Activated T-cell treated with anti-CD3 and anti-CD28 coated beads, Interleukin-2, amount 50 U/mL, for 4 hours (primary cell): ENCODE data around the gene HNRNPCL1. TPM values are rescaled to one million over a fixed set of nuclear protein-coding genes. Genes with fewer than 3 reads are reported as not detected.

Experiments
- ATAC-seq, 2 donors: fragments of 200-7000 bp; cut with Tn5 transposase; one replicate each; pipeline ENCODE4 v1.10.0; 2021
- DNase-seq: peaks from one replicate; pipeline ENCODE4 v3.0.0-alpha.2; 2020
- H3K27me3 Mint-ChIP-seq: one replicate; pipeline ENCODE4 v1.8.0; 2021; ENCODE audit warnings: low read depth, mixed read lengths
- H3K36me3 Mint-ChIP-seq: one replicate; pipeline ENCODE4 v1.8.0; 2022; ENCODE audit warnings: mixed read lengths; ENCODE audit not compliant: insufficient read depth
- H3K4me1 Mint-ChIP-seq: one replicate; pipeline ENCODE4 v1.8.0; 2021; ENCODE audit warnings: low read depth, mixed read lengths
- H3K4me3 Mint-ChIP-seq: one replicate; pipeline ENCODE4 v1.8.0; 2021; ENCODE audit warnings: mild to moderate bottlenecking, moderate library complexity, mixed read lengths
- H3K9me3 Mint-ChIP-seq: one replicate; pipeline ENCODE4 v1.8.0; 2021; ENCODE audit warnings: mixed read lengths
- total RNA-seq, 3 donors: library from RNA; stranded (reverse); gene quantifications; one replicate each; pipeline ENCODE4 v1.2.1, GENCODE V29; 2021

The HNRNPCL1 gene
- total RNA-seq, 3 donors from 2014 or later, result not detected

DNA sequence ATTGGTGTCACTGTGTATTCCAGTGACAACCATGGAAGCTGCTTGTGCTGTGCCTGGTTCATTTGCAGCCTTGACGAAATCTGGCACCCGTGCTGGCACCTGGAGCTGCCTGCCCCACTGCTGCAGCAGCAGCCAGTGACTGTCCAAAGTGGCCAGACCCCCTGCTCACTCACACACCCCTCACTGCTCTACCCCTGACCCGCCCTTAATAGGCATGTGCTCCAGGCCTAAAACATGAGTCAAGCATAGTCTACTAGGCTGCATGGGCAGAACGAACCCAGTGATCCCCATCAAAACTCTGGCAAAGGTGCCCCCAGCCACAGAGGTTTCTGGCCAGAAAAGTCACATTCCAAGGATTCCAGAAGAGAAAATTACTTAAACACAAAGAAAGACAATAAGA, 49.6 kb downstream of the HNRNPCL1 start:
- H3K36me3 Mint-ChIP-seq, result no peaks in the 10 kb centered on the region
- peaks cover 2% of the 10 kb centered on the region for H3K27me3 Mint-ChIP-seq
- H3K4me3 Mint-ChIP-seq, result no peak overlapping the region
- H3K4me1 Mint-ChIP-seq, result no peaks in the 10 kb centered on the region
- H3K9me3 Mint-ChIP-seq, result peaks cover 4% of the 10 kb centered on the region
- ATAC-seq (no peak), DNase-seq (no peak)

Other genes with a start within 250 kb of the HNRNPCL1 start
- 10 to 100 TPM; 60.4 to 72.6 (median 69.9) TPM for gene DHRS3, start 230.5 kb downstream of the HNRNPCL1 start, total RNA-seq
- not detected for gene AADACL4, start 204.6 kb downstream of the HNRNPCL1 start, total RNA-seq
- not detected for gene AADACL3, start 132.6 kb downstream of the HNRNPCL1 start, total RNA-seq
- gene CFAP107, start 102.5 kb downstream of the HNRNPCL1 start, total RNA-seq, result not detected
- not detected for gene PRAMEF12, start 75.0 kb downstream of the HNRNPCL1 start, total RNA-seq
- not detected for gene PRAMEF1, start 57.3 kb downstream of the HNRNPCL1 start, total RNA-seq
- gene PRAMEF11, start 17.3 kb downstream of the HNRNPCL1 start, total RNA-seq, result not detected
- not detected for gene PRAMEF2, start 8.4 kb upstream of the HNRNPCL1 start, total RNA-seq
- gene PRAMEF4, start 37.5 kb upstream of the HNRNPCL1 start, total RNA-seq, result not detected
- gene PRAMEF10, start 49.5 kb upstream of the HNRNPCL1 start, total RNA-seq, result not detected
- gene PRAMEF7, start 67.9 kb upstream of the HNRNPCL1 start, total RNA-seq, result not detected
- gene PRAMEF6, start 98.9 kb upstream of the HNRNPCL1 start, total RNA-seq, result not detected
- not detected for gene PRAMEF27, start 207.9 kb upstream of the HNRNPCL1 start, total RNA-seq
- not detected for gene HNRNPCL3, start 212.0 kb upstream of the HNRNPCL1 start, total RNA-seq
- not detected for gene PRAMEF25, start 222.1 kb upstream of the HNRNPCL1 start, total RNA-seq